NCI-H2171 treated with DMSO at 0.1 percent for 48 hours (cell line): ENCODE results near the gene EIPR1.
A peak's percentile ranks its signal among the peaks of the same experiment; 100 is the strongest.
"Not testable (repeated sequence)": the region's sequence is repeated elsewhere in the genome, so short reads cannot be mapped to it uniquely, and the experiment has no call there.

Experiments used
- DNase-seq: peaks from one replicate; lab custom pipeline; 2025; lab: John Stamatoyannopoulos, UW

Gene EIPR1

DNA sequence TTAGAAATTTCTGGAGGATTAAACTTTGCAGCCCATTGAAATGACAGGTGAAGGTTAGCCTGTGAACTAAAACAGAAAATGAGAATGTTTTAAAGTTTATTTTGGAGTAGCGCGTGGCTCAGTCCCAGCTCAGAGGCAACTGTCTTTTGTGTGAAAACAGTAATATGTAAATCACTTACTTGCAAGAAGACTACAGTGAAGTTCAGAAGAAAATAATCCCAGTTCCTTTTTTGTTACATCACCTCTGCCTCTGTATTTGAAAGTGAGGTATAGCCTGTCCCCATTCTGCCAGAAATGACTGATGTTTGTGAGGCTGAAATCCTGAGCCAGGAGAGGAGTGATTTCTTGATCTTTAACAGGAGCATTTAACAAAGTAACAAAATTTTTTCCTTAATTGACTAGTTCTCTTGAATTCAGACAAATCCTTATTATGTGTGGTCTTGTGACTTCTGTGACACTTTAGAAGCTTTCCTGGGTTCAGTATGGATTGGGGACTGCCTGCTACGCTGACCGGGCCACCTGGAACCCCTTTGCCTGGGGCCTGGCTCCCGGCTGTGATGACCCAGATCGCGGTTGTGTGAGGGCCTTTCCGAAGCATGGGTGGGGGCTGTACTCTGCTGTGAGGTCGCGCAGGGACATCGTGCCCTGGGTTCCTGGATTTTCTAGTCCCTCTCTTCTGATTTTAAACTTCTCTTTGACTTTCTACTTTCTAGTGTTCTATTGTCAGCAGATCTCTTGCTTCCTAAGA, 26.1 kb upstream of the EIPR1 start:
- no peak for DNase-seq

GRCh38 chr2:3399829-3400228, 22.2 kb upstream of the EIPR1 start:
- no peak for DNase-seq

GRCh38 chr2:3399381-3399780, 21.8 kb upstream of the EIPR1 start:
- no peak for DNase-seq

DNA sequence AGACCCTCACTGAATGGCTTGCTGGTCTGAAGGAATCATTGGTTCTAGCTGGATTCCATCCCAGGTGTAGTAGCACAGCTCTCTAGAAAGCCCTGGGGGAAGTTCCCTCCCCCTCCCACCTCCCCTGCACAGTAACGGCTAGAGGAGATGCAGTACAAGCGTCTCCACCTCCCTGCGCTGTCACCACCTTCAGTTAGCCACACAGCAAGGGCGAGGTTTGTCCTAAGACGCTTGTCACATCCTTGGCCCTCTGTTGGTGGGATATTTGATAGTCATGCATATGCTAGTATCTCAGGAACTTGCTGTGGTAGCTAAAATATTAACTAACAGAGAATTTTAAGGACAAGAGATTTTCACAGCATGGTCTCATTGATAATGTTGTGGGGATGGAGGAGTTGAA, 21.2 kb upstream of the EIPR1 start:
- no peak for DNase-seq

DNA sequence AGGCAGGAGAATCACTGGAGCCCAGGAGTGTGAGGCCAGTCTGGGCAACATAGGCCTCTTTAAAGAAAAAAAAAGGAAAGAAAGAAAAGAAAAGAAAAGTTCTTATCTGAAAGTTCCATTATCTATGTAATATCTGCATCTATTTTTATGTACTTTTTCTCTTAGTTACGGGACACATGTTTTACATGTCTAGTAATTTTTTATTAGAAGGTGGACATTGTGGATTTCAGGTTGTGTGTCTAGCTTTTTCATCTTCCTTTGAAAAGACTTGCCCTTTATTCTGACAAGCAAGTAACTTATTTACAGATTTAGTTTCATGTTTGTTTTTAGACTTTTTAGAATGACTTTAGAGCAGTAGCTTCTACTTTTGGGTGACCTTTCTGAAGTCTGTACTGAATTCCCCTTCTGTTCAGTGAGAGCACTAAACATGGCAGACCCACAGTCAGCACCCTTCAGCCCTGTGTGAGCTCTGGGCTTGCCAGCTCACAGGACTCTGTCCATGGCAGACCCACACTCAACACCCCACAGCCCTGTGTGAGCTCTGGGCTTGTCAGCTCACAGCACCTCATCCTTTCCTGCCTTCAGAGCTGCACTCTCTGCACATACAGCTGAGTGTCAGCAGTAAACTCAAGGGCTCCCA, 19.4 kb upstream of the EIPR1 start:
- no peak for DNase-seq

DNA sequence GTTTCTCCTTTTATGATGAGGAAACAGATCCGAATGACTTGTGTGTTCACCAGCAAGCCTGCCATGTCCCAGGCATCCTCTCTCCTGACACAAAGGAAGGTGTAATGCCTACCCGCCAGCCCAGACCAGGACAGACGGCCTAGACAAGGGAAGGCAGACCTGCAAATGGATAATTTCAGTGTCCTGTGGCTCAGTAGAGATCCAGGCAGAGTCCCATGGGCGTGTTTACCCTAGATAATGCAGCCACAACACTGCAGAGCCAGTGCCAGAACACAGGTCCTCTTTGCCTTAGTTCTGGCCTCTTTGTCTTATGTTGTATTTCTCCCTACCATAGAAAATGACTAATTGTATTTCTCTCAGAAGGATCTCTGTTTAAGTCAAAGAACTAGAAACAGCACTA, 14.6 kb upstream of the EIPR1 start:
- no peak for DNase-seq

- DNase-seq: no peak
Measured at GRCh38 chr2:3390041-3390440, 12.4 kb upstream of the EIPR1 start.

GRCh38 chr2:3389193-3389592, 11.6 kb upstream of the EIPR1 start:
- DNase-seq: no peak

GRCh38 chr2:3388412-3388738, 10.8 kb upstream of the EIPR1 start:
- DNase-seq: no peak

- no peak for DNase-seq
Measured at GRCh38 chr2:3387644-3388411, 10.2 kb upstream of the EIPR1 start.

DNA sequence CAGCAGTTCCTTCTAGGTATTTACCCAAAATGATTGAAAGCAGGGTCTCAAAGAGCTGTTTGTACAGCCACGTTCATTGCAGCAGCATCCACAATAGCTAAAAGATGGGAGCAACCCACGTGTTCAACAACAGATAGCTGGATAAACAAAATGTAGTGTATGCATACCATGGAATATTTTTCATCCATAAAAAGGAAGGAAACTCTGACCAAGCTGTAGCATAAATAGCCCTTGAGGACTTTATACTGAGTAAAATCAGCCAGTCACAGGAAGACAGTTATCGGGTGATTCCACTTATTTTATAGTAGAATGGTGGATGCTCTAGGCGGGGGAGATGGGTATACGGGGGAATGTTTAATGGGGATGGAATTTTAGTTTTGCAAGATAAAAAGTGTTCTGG, 9.4 kb upstream of the EIPR1 start:
- DNase-seq: no peak

- DNase-seq: no peak
Measured at GRCh38 chr2:3386448-3386958, 8.9 kb upstream of the EIPR1 start.

- DNase-seq: peak; percentile 98
Measured at GRCh38 chr2:3379647-3380534, 2.3 kb upstream of the EIPR1 start, which contains the start of gene TRAPPC12. Gene TRAPPC12 (plus strand): TSS chr2:3379694. CDS start chr2:3387624, 7,930 bp downstream.

DNA sequence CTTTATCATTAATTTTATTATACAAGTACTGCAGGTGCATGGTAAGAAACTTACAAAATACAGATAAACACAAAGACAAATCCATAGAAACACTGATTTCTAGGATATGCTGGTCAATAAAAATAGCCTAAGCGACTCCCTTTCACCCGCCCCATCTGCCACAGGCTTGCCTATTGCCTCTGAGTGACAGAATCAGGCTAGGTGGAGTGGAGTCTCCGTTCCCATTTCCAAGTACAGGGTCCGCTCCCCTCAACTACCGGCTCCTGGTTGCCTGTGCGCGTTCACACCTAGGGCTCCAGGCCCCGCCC, 1.7 kb upstream of the EIPR1 start:
- no peak for DNase-seq

- DNase-seq: peak; percentile 80
Measured at GRCh38 chr2:3377279-3377611, 373 bp downstream of the EIPR1 start.

- no peak for DNase-seq
Measured at GRCh38 chr2:3376821-3377220, 797 bp downstream of the EIPR1 start.

DNA sequence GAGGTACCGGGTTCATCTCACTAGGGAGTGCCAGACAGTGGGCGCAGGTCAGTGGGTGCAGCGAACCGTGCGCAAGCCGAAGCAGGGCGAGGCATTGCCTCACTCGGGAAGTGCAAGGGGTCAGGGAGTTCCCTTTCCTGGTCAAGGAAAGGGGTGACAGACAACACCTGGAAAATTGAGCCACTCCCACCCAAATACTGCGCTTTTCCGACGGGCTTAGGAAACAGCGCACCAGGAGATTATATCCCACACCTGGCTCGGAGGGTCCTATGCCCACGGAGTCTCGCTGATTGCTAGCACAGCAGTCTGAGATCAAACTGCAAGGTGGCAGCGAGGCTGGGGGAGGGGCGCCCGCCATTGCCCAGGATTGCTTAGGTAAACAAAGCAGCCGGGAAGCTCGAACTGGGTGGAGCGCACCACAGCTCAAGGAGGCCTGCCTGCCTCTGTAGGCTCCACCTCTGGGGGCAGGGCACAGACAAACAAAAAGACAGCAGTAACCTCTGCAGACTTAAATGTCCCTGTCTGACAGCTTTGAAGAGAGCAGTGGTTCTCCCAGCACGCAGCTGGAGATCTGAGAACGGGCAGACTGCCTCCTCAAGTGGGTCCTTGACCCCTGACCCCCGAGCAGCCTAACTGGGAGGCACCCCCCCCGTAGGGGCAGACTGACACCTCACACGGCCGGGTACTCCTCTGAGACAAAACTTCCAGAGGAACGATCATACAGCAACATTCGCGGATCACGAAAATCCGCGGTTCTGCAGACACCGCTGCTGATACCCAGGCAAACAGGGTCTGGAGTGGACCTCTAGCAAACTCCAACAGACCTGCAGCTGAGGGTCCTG, 8.1 kb downstream of the EIPR1 start:
- DNase-seq: not testable (repeated sequence)

DNA sequence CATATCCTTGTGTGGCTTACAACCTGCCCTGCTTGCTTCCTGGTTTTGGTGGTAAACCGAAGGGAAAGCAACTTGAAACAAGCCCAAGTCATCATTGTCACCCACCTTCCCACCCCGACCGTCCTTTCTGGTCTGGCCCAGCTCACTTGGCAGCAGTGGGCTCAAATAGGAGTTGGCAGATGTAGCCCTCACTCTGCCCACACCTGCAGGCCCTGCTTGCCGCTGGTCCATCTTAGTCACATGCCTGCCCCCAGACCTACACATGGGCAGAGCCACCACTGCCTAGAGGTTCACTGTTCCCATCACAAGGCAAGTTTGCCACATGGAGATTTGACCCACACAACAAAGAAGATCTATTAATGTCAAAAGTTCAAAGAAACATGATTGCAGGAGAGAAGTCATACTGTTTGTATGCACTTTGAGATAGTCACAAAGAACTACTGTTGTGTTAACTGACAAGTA, 9.3 kb downstream of the EIPR1 start:
- DNase-seq: no peak

DNA sequence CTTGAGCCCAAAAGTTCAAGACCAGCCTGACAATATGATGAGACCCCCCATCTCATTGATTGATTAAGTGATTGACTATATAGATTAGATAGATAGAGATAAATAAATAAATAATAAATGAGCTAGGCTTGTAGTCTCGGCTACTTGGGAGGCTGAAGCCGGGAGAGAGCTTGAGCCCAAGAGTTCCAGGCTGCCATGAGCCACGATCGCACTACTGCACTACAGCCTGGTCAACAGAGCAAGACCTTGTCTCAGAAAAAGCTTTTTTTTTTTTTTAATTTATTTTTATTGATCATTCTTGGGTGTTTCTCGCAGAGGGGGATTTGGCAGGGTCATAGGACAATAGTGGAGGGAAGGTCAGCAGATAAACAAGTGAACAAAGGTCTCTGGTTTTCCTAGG, 12.4 kb downstream of the EIPR1 start:
- no peak for DNase-seq

DNA sequence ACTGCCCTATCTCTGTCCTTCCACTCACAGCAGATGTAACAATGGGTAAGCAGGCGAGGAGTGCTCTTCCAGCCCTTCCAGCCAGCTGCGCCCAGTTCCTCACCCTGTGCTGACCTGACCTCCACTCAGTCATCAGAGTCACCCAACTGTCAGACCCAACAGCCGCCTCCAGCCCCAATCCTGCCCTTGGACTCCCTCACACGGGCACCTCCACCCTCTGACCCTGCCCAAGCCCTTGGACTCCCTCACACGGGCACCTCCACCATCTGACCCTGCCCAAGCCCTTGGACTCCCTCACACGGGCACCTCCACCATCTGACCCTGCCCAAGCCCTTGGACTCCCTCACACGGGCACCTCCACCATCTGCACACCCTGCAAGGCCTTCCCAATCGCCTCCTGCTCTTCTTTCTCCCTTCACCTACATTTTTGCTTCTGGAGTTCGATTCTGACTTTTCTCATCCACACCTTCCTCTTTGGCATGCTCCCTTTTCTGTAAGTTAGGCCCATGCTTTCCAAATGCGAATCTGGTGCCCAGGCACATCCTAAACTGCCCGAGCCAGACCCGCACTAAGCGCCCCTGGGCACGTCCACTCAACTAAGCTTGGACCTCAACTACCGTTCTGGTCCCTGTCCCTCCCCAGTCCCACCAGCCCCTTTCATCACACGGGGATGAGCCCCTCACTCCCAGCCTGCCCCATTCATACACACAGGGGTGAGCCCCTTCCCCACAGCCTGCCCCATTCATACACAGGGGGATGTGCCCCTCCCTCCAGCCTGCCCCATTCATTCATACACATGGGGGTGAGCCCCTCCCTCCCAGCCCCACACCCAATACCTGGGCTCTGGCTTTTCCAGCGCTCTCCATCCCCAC, 15.9 kb downstream of the EIPR1 start:
- no peak for DNase-seq
